ENCODE data around the gene GNAI1. TPM values are rescaled to one million over a fixed set of nuclear protein-coding genes. Genes with fewer than 3 reads are reported as not detected.

Gene GNAI1
- total and polyA plus RNA-seq, 4 donors, result 8.9 to 38.7 (median 20.9) TPM

DNA sequence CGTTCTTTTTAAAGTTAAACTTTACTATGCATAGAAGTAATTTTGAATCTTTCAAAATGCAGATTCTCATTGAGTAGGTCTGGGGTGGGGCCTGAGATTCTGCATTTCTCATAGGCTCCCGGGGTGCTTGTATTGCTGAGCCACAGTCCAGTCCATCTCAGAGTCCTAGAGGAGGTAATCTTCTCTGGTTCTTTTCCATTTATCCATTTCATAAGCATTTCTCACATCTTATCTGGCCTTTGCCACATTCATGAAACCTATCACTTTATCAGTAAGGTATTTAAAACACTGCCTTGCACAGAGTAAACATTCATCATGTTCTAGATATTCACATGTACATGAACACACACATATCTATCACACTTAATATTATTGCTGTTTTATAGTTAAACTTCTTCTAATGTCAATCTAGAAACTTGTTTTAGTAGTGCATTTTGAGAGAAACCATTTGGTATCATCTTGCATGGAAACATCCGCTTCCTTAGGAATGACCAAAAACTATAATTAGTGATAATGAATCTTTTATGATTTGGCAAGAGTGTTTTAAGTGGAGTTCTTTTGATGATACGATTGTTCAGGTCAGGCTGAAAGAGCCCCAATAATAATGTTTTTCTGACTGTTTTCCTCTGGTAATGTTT lies 12.0 kb downstream of the GNAI1 start:
- no peaks in the 10 kb centered on the region for H3K9me3 ChIP-seq (ENCODE audit: control insufficient read depth in 4 of 4, low read length in 3 of 4)
- no peak overlapping the region for H3K9ac ChIP-seq (ENCODE audit: low read depth in 1 of 2, low read length in 2 of 2)
- WGBS, result 75% methylated on average over 4 of the region's 4 CpGs
- TF ChIP-seq, protein P1, sequence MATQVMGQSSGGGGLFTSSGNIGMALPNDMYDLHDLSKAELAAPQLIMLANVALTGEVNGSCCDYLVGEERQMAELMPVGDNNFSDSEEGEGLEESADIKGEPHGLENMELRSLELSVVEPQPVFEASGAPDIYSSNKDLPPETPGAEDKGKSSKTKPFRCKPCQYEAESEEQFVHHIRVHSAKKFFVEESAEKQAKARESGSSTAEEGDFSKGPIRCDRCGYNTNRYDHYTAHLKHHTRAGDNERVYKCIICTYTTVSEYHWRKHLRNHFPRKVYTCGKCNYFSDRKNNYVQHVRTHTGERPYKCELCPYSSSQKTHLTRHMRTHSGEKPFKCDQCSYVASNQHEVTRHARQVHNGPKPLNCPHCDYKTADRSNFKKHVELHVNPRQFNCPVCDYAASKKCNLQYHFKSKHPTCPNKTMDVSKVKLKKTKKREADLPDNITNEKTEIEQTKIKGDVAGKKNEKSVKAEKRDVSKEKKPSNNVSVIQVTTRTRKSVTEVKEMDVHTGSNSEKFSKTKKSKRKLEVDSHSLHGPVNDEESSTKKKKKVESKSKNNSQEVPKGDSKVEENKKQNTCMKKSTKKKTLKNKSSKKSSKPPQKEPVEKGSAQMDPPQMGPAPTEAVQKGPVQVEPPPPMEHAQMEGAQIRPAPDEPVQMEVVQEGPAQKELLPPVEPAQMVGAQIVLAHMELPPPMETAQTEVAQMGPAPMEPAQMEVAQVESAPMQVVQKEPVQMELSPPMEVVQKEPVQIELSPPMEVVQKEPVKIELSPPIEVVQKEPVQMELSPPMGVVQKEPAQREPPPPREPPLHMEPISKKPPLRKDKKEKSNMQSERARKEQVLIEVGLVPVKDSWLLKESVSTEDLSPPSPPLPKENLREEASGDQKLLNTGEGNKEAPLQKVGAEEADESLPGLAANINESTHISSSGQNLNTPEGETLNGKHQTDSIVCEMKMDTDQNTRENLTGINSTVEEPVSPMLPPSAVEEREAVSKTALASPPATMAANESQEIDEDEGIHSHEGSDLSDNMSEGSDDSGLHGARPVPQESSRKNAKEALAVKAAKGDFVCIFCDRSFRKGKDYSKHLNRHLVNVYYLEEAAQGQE (IDR thresholded peaks at IDR 0.05), result no peak
- TF ChIP-seq FOXA1 (IDR thresholded peaks at IDR 0.05), result no peak
- no peak for TF ChIP-seq HNF4G (IDR thresholded peaks at IDR 0.05)
- TF ChIP-seq, protein P2, sequence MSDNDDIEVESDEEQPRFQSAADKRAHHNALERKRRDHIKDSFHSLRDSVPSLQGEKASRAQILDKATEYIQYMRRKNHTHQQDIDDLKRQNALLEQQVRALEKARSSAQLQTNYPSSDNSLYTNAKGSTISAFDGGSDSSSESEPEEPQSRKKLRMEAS (IDR thresholded peaks at IDR 0.05), result no peak
- no peak for TF ChIP-seq JUND (IDR thresholded peaks at IDR 0.05)
- TF ChIP-seq GABPA (IDR thresholded peaks at IDR 0.05 in 1 of 2, conservative IDR thresholded peaks at IDR 0.05 in 1 of 2), result no peak
- no peak for TF ChIP-seq CTCF (IDR thresholded peaks at IDR 0.05; ENCODE audit: low read depth, low read length, missing input control)
- TF ChIP-seq SP1 (IDR thresholded peaks at IDR 0.05), result no peak
- TF ChIP-seq, protein P3, sequence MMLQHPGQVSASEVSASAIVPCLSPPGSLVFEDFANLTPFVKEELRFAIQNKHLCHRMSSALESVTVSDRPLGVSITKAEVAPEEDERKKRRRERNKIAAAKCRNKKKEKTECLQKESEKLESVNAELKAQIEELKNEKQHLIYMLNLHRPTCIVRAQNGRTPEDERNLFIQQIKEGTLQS (IDR thresholded peaks at IDR 0.05), result no peak
- TF ChIP-seq YY1 (IDR thresholded peaks at IDR 0.05), result no peak
- TF ChIP-seq EGR1 (IDR thresholded peaks at IDR 0.05; ENCODE audit: low read depth in 2 of 2), result no peak
- TF ChIP-seq TAF1 (conservative IDR thresholded peaks at IDR 0.05), result no peak
- H3K4me3 ChIP-seq (ENCODE audit: low read depth in 1 of 3, low read length in 3 of 3), result no peak overlapping the region
- H3K4me1 ChIP-seq (ENCODE audit: control insufficient read depth in 4 of 4, insufficient read depth in 4 of 4, low read length in 3 of 4), result peaks cover 5 to 21% (median 14%) of the 10 kb centered on the region in 4 donors
- no peak for DNase-seq (ENCODE audit: low spot score)
- H3K27ac ChIP-seq (ENCODE audit: low read depth in 1 of 2, low read length in 2 of 2), result no peak overlapping the region
- H3K36me3 ChIP-seq (ENCODE audit: control insufficient read depth in 4 of 4, insufficient read depth in 3 of 4, low read depth in 1 of 4, low read length in 3 of 4), result no peaks in the 10 kb centered on the region
- no peaks in the 10 kb centered on the region for H3K27me3 ChIP-seq (ENCODE audit: control insufficient read depth in 4 of 4, insufficient read depth in 4 of 4, low read length in 3 of 4)

DNA sequence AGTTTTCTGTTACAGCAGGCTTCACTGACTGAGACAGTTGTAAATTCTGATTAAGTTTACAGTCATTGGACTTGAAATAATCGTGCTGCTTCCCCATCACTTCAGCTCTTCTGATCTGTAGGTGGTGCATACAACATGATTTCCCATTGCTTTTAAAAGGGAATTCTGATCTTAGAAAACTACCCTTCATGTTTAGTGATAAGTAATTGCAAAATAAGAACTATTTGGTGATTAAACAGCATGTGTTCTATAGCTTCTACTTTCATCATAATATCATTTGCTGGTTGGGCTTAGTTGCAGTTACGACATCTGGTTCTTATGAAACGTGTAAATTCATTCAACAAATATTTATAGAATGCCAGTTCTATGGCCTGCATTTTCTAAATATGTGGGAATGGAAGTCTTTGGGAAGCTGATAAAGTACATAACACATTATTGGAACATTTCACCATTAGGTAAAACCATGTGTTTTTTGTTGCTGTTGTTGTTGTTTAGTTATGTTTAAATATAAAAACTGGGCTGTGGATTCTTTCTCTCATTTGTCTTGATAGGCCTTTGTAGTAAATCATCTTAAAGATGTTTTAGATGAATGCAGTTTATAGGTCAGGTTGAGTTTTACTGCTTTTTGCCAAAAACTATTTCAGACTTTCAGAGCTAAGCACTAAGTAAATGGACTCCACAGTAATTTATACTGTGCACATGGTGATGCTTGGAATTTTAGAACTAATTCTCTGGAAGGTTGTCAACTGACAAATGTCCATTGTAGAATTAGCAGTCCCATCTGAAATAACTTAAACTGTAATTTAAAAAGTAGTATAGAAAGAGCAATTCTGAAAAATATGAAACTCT lies 13.1 kb downstream of the GNAI1 start:
- 41% methylated on average over 3 of the region's 3 CpGs for WGBS
- no peak overlapping the region for H3K4me3 ChIP-seq (ENCODE audit: low read depth in 1 of 3, low read length in 3 of 3)
- H3K36me3 ChIP-seq (ENCODE audit: control insufficient read depth in 4 of 4, insufficient read depth in 3 of 4, low read depth in 1 of 4, low read length in 3 of 4), result no peaks in the 10 kb centered on the region
- H3K9me3 ChIP-seq (ENCODE audit: control insufficient read depth in 4 of 4, low read length in 3 of 4), result no peaks in the 10 kb centered on the region
- no peaks in the 10 kb centered on the region for H3K27me3 ChIP-seq (ENCODE audit: control insufficient read depth in 4 of 4, insufficient read depth in 4 of 4, low read length in 3 of 4)
- no peak overlapping the region for H3K9ac ChIP-seq (ENCODE audit: low read depth in 1 of 2, low read length in 2 of 2)
- H3K27ac ChIP-seq (ENCODE audit: low read depth in 1 of 2, low read length in 2 of 2), result peak overlapping the region in 1 of 2 donors; percentile 16
- H3K4me1 ChIP-seq (ENCODE audit: control insufficient read depth in 4 of 4, insufficient read depth in 4 of 4, low read length in 3 of 4), result peaks cover 5 to 19% (median 13%) of the 10 kb centered on the region in 4 donors
- no peak for DNase-seq (ENCODE audit: low spot score)
- TF ChIP-seq FOXA1 (IDR thresholded peaks at IDR 0.05) (no peak), JUND (IDR thresholded peaks at IDR 0.05) (no peak), HNF4A (conservative IDR thresholded peaks at IDR 0.05) (no peak), GABPA (IDR thresholded peaks at IDR 0.05 in 1 of 2, conservative IDR thresholded peaks at IDR 0.05 in 1 of 2) (no peak), SP1 (IDR thresholded peaks at IDR 0.05) (no peak), FOXA2 (IDR thresholded peaks at IDR 0.05) (no peak), TAF1 (conservative IDR thresholded peaks at IDR 0.05) (no peak)
- TF ChIP-seq, protein P2 (IDR thresholded peaks at IDR 0.05), result no peak
- TF ChIP-seq, protein P4, sequence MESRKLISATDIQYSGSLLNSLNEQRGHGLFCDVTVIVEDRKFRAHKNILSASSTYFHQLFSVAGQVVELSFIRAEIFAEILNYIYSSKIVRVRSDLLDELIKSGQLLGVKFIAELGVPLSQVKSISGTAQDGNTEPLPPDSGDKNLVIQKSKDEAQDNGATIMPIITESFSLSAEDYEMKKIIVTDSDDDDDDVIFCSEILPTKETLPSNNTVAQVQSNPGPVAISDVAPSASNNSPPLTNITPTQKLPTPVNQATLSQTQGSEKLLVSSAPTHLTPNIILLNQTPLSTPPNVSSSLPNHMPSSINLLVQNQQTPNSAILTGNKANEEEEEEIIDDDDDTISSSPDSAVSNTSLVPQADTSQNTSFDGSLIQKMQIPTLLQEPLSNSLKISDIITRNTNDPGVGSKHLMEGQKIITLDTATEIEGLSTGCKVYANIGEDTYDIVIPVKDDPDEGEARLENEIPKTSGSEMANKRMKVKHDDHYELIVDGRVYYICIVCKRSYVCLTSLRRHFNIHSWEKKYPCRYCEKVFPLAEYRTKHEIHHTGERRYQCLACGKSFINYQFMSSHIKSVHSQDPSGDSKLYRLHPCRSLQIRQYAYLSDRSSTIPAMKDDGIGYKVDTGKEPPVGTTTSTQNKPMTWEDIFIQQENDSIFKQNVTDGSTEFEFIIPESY (IDR thresholded peaks at IDR 0.05), result no peak
- TF ChIP-seq, protein P1 (IDR thresholded peaks at IDR 0.05), result no peak
